MM.1S (cell line): ENCODE results near the gene SEC24C.

Experiments used
- DNase-seq: peaks from one replicate; pipeline ENCODE4 v3.0.0-alpha.2; 2015
- H2AFZ ChIP-seq: fragments of 300-600 bp; sonication (generic); 2 replicates; pipeline ENCODE4 v1.6.0; 2016; ENCODE audit warnings: antibody characterized with exemption, low read length
- H3F3A ChIP-seq: fragments of 300-600 bp; sonication (generic); 2 replicates; pipeline ENCODE4 v1.6.1; 2016; ENCODE audit warnings: mild to moderate bottlenecking, antibody characterized with exemption, low read length, moderate library complexity, mixed read lengths; ENCODE audit not compliant: insufficient read depth
- H3K27ac ChIP-seq: fragments of 300-600 bp; sonication (generic); 2 replicates; pipeline ENCODE4 v1.5.1; 2016; ENCODE audit warnings: mild to moderate bottlenecking, low read length
- H3K27me3 ChIP-seq: fragments of 300-600 bp; sonication (generic); replicated peaks from 2 replicates; pipeline ENCODE4 v1.6.0; 2016; ENCODE audit warnings: low read length; ENCODE audit not compliant: insufficient read depth
- H3K36me3 ChIP-seq: fragments of 300-600 bp; sonication (generic); replicated peaks from 2 replicates; pipeline ENCODE4 v1.6.1; 2016; ENCODE audit warnings: mild to moderate bottlenecking, low read length, mixed read lengths; ENCODE audit not compliant: insufficient read depth
- H3K4me1 ChIP-seq: fragments of 300-600 bp; sonication (generic); 2 replicates; pipeline ENCODE4 v1.6.1; 2016; ENCODE audit warnings: low read length, mixed read lengths
- H3K4me2 ChIP-seq: fragments of 300-600 bp; sonication (generic); 2 replicates; pipeline ENCODE4 v1.6.0; 2016; ENCODE audit warnings: low read depth, low read length
- H3K4me3 ChIP-seq: fragments of 300-600 bp; sonication (generic); 2 replicates; pipeline ENCODE4 v1.5.1; 2016; ENCODE audit warnings: low read length, mixed read lengths
- H3K79me2 ChIP-seq: fragments of 300-600 bp; sonication (generic); 2 replicates; pipeline ENCODE4 v1.6.1; 2016; ENCODE audit warnings: mixed run types, low read length, mixed read lengths
- H3K9ac ChIP-seq: fragments of 300-600 bp; sonication (generic); 2 replicates; pipeline ENCODE4 v1.6.1; 2016; ENCODE audit warnings: low read length, mixed read lengths
- H3K9me2 ChIP-seq: fragments of 300-600 bp; sonication (generic); replicated peaks from 2 replicates; pipeline ENCODE4 v1.6.1; 2016; ENCODE audit warnings: mild to moderate bottlenecking, low read length, mixed read lengths; ENCODE audit not compliant: insufficient read depth
- H3K9me3 ChIP-seq: fragments of 300-600 bp; sonication (generic); replicated peaks from 2 replicates; pipeline ENCODE4 v1.6.1; 2016; ENCODE audit warnings: mild to moderate bottlenecking, low read length, mixed read lengths; ENCODE audit not compliant: insufficient read depth
- H4K20me1 ChIP-seq: fragments of 300-600 bp; sonication (generic); 2 replicates; pipeline ENCODE4 v1.6.1; 2016; ENCODE audit warnings: mild to moderate bottlenecking, low read length, moderate library complexity, mixed read lengths; ENCODE audit not compliant: insufficient read depth
- EZH2 ChIP-seq: fragments of 300-600 bp; sonication (generic); optimal IDR thresholded peaks from 2 replicates; pipeline ENCODE3; 2017; ENCODE audit warnings: low read depth, mild to moderate bottlenecking, antibody characterized with exemption, low read length, mixed read lengths
- EZH2phosphoT487 ChIP-seq: fragments of 300-600 bp; sonication (generic); IDR thresholded peaks from 2 replicates; pipeline ENCODE4 v1.6.1; 2018; ENCODE audit warnings: antibody characterized with exemption, low read length
- TF ChIP-seq, protein P1 (sequence below): fragments of 300-600 bp; sonication (generic); IDR thresholded peaks from 2 replicates; pipeline ENCODE4 v1.5.1; 2016; ENCODE audit warnings: antibody characterized with exemption, low read length, mixed read lengths

Gene SEC24C

DNA sequence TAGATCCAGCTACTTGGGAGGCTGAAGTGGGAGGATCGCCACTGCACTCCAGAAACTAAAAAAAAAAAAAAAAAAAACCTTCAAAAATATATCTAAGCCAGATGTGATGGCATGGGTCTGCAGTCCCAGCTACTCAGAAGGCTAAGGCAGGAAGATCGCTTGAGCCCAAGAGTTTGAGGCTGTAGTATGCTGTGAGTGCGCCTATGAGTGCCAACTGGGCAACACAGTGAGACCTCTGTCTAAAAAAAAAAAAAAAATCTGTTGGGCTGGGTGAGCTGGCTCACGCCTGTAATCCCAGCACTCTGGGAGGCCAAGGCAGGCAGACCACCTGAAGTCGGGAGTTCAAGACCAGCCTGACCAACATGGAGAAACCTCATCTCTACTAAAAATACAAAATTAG lies 34.8 kb downstream of the SEC24C start:
- no peak overlapping the region for H2AFZ ChIP-seq
- no peak for TF ChIP-seq EZH2
- TF ChIP-seq, protein P1, sequence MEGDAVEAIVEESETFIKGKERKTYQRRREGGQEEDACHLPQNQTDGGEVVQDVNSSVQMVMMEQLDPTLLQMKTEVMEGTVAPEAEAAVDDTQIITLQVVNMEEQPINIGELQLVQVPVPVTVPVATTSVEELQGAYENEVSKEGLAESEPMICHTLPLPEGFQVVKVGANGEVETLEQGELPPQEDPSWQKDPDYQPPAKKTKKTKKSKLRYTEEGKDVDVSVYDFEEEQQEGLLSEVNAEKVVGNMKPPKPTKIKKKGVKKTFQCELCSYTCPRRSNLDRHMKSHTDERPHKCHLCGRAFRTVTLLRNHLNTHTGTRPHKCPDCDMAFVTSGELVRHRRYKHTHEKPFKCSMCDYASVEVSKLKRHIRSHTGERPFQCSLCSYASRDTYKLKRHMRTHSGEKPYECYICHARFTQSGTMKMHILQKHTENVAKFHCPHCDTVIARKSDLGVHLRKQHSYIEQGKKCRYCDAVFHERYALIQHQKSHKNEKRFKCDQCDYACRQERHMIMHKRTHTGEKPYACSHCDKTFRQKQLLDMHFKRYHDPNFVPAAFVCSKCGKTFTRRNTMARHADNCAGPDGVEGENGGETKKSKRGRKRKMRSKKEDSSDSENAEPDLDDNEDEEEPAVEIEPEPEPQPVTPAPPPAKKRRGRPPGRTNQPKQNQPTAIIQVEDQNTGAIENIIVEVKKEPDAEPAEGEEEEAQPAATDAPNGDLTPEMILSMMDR, result no peak
- no peak for TF ChIP-seq EZH2phosphoT487
- peaks cover 25% of the 10 kb centered on the region for H3K4me1 ChIP-seq
- peaks cover 69% of the 10 kb centered on the region for H3K79me2 ChIP-seq
- H3K36me3 ChIP-seq, result no peaks in the 10 kb centered on the region
- no peaks in the 10 kb centered on the region for H3F3A ChIP-seq
- no peak overlapping the region for H3K4me2 ChIP-seq
- no peaks in the 10 kb centered on the region for H3K9me2 ChIP-seq
- H4K20me1 ChIP-seq, result no peaks in the 10 kb centered on the region
- H3K9me3 ChIP-seq, result no peaks in the 10 kb centered on the region
- no peak for DNase-seq
- H3K4me3 ChIP-seq, result no peak overlapping the region
- H3K27ac ChIP-seq, result no peak overlapping the region
- H3K9ac ChIP-seq, result no peak overlapping the region
- no peaks in the 10 kb centered on the region for H3K27me3 ChIP-seq

DNA sequence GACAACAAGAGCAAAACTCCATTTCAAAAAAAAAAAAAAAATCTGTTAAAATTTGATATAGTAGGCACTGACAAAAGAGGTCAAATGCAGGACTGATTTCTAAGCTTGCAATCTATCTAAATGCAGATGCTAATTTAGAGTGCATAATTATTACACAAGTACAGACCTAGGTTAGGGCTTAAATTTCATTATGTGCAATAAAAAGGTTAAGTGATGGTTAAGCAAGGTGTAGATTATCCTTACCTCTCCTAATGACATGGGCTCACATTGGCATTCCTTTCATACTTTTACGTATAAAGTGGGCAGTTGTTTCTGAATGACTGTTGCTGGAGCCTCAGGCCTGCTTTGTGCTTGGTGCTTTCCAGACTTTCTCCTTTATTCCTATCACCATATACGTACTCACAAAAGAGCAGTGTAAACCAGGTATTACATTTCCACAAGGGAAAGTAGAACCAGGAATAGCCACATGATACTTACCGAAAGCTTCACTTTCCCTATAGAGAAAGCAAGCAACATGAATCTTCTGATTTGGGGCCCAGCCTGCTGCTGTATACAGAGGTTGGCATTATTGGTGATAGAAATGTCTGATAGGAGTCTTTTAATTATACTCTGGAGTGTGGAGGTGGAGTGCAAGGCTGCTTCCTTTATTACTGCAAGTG lies 35.5 kb downstream of the SEC24C start:
- H3K4me2 ChIP-seq, result no peak overlapping the region
- no peak overlapping the region for H2AFZ ChIP-seq
- no peak overlapping the region for H3K9ac ChIP-seq
- no peaks in the 10 kb centered on the region for H3K36me3 ChIP-seq
- H3K4me3 ChIP-seq, result no peak overlapping the region
- DNase-seq, result no peak
- no peaks in the 10 kb centered on the region for H3K9me3 ChIP-seq
- peaks cover 70% of the 10 kb centered on the region for H3K79me2 ChIP-seq
- H3K27me3 ChIP-seq, result no peaks in the 10 kb centered on the region
- TF ChIP-seq EZH2, result no peak
- TF ChIP-seq, protein P1, result no peak
- H3K27ac ChIP-seq, result no peak overlapping the region
- no peaks in the 10 kb centered on the region for H3K9me2 ChIP-seq
- H4K20me1 ChIP-seq, result no peaks in the 10 kb centered on the region
- no peaks in the 10 kb centered on the region for H3F3A ChIP-seq
- peaks cover 23% of the 10 kb centered on the region for H3K4me1 ChIP-seq

DNA sequence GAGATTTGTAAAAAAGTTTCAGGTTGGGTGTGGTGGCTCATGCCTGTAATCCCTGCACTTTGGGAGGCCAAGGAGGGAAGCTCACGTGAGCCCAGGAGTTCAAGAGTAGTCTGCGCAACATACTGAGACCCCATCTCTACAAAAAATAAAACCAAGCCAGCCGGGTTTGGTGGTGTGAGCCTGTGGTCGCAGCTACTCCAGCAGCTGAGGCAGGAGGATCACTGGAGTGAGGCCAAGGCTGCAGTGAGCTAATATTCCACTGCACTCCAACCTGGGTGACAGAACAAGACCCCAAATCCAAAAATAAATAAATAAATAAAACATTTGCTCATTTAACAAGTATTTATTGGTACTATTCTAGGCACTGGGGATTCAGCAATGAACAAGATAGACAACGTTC lies 36.1 kb downstream of the SEC24C start:
- H3F3A ChIP-seq, result no peaks in the 10 kb centered on the region
- no peaks in the 10 kb centered on the region for H3K27me3 ChIP-seq
- TF ChIP-seq EZH2phosphoT487 (no peak), EZH2 (no peak)
- TF ChIP-seq, protein P1, result no peak
- no peaks in the 10 kb centered on the region for H3K36me3 ChIP-seq
- no peaks in the 10 kb centered on the region for H3K9me3 ChIP-seq
- no peak overlapping the region for H3K27ac ChIP-seq
- no peak for DNase-seq
- H3K4me2 ChIP-seq, result peak overlapping the region; percentile 96; the same call in 1 of the 2 replicates
- H3K4me1 ChIP-seq, result peaks cover 16% of the 10 kb centered on the region
- no peak overlapping the region for H3K4me3 ChIP-seq
- H3K9ac ChIP-seq, result no peak overlapping the region
- peaks cover 64% of the 10 kb centered on the region for H3K79me2 ChIP-seq
- H2AFZ ChIP-seq, result no peak overlapping the region
- H3K9me2 ChIP-seq, result no peaks in the 10 kb centered on the region
- H4K20me1 ChIP-seq, result no peaks in the 10 kb centered on the region
